Body of pancreas (tissue), 4 donors: Measurements from ENCODE around the gene LRRK1.

Experiments used
- CTCF ChIP-seq, 7 experiments: fragments of 450-650 bp in 4 of 7; fragments of 200-600 bp in 3 of 7; sonication (generic) in 3 of 7; IDR thresholded peaks; one replicate each; pipeline ENCODE4 v1.5.1; 2016 to 2019; ENCODE audit warnings: antibody characterized with exemption in 7 of 7
- POLR2A ChIP-seq, 3 donors: fragments of 450-650 bp; IDR thresholded peaks; one replicate each; pipeline ENCODE4 v1.6.1; 2016; ENCODE audit warnings: antibody characterized with exemption in 3 of 3, mild to moderate bottlenecking in 2 of 3

- TF ChIP-seq POLR2A (IDR thresholded peaks at IDR 0.05): no peak
- TF ChIP-seq CTCF (IDR thresholded peaks at IDR 0.05): no peak
Observed at GRCh38 chr15:100997442-100997841, 78.3 kb downstream of the LRRK1 start.
